Heart left ventricle (tissue), 16 donors: ENCODE results near the gene TPSD1. TPM values are rescaled to one million over a fixed set of nuclear protein-coding genes. Genes with fewer than 3 reads are reported as not detected.
A peak's percentile ranks its signal among the peaks of the same experiment; 100 is the strongest.
"Not testable (repeated sequence)": the region's sequence is repeated elsewhere in the genome, so short reads cannot be mapped to it uniquely, and the experiment has no call there.

Source experiments
- ATAC-seq, 4 donors: fragments of 200-7000 bp; cut with Tn5 transposase; one replicate each; pipeline ENCODE4 v1.9.1; 2020 to 2022; ENCODE audit warnings: moderate library complexity in 4 of 4, mild to moderate bottlenecking in 3 of 4, moderate number of reproducible peaks in 1 of 4
- DNase-seq, 5 donors: peaks; one replicate each; pipeline ENCODE4 v3.0.0-alpha.2; 2020
- H3K27ac ChIP-seq, 12 donors: fragments of 200-600 bp; sonication (generic) in 4 of 12; one replicate each; pipeline versions ENCODE4 v1.5.0 to v1.8.0; 2016 to 2022; ENCODE audit warnings: mild to moderate bottlenecking in 2 of 12
- H3K27me3 ChIP-seq, 9 donors: fragments of 200-600 bp; sonication (generic) in 2 of 9; one replicate each; pipeline versions ENCODE4 v1.5.1 to v1.8.0; 2016 to 2022; ENCODE audit warnings: mild to moderate bottlenecking in 3 of 9
- H3K36me3 ChIP-seq, 9 donors: fragments of 200-600 bp; sonication (generic) in 2 of 9; one replicate each; pipeline versions ENCODE4 v1.5.0 to v1.8.0; 2018 to 2022; ENCODE audit warnings: mild to moderate bottlenecking in 2 of 9
- H3K4me1 ChIP-seq, 12 donors: fragments of 200-600 bp; sonication (generic) in 4 of 12; one replicate each; pipeline versions ENCODE4 v1.5.0 to v1.8.0; 2016 to 2022; ENCODE audit warnings: mild to moderate bottlenecking in 3 of 12
- H3K4me3 ChIP-seq, 12 donors: fragments of 200-600 bp; sonication (generic) in 4 of 12; one replicate each; pipeline versions ENCODE4 v1.5.0 to v1.8.0; 2017 to 2022; ENCODE audit warnings: mild to moderate bottlenecking in 9 of 12, moderate library complexity in 4 of 12
- H3K9me3 ChIP-seq, 12 donors: fragments of 200-600 bp; sonication (generic) in 4 of 12; one replicate each; pipeline versions ENCODE4 v1.5.0 to v1.8.0; 2016 to 2022; ENCODE audit warnings: mild to moderate bottlenecking in 1 of 12
- CTCF ChIP-seq, 12 donors: fragments of 200-600 bp; sonication (generic) in 4 of 12; IDR thresholded peaks; one replicate each; pipeline versions ENCODE4 v1.5.0 to v1.8.0; 2018 to 2022; ENCODE audit warnings: antibody characterized with exemption in 12 of 12, mild to moderate bottlenecking in 5 of 12
- POLR2A ChIP-seq, 2 donors: fragments of 450-650 bp; IDR thresholded peaks; one replicate each; pipeline ENCODE4 v1.6.1; 2017; ENCODE audit warnings: antibody characterized with exemption in 2 of 2, mild to moderate bottlenecking in 2 of 2, moderate library complexity in 2 of 2
- WGBS, 4 donors: extraction: QIAGEN DNeasy Blood & Tissue Kit in 2 of 4; methylation state at CpG; one replicate each; pipeline versions ENCODE4 v1.1.5 to v1.1.7; 2013 to 2018; 5-methylcytosine and 5-hydroxymethylcytosine counted together
- intact Hi-C, 10 donors: fragments of 100-400 bp; cut with DNase I; formaldehyde crosslinking; loops; one replicate each; pipeline versions ENCODE4 v1.11.1 to v1.14.2; 2022
- polyA plus RNA-seq, 2 donors: library from polyadenylated mRNA; stranded (reverse); fragments of 200-250 nt; gene quantifications; one replicate each; pipeline ENCODE4 v1.2.3, GENCODE V29; 2013
- total RNA-seq, 9 donors: library from RNA; depleted of rRNA in 2 of 9; stranded (reverse); fragments of >200 nt in 2 of 9; fragmentation: NEBNext Ultra II Directional in 3 of 9; extraction: Animal tissue kit (Norgen Biotek cat#: 25700) in 3 of 9; gene quantifications; one replicate each; pipeline versions ENCODE4 v1.1.0 to v1.2.4, GENCODE V29; 2016 to 2023
- donor health status: ischemic (EF 13 %, LVEDD 7.1; RV severe dilation, severe dysfunction).
- donor health status: healthy with polysubstance abuse.
- donor health status: DM: no; HTN: yes; CAD: no.
- donor health status: DM: no; HTN: no; CAD: no.
- donor health status: ischemic (EF 25% LVEDD 6.9; RV normal size, moderate dysfunction).
- donor health status: ischemic (EF 25% LVEDD 5.7; RV mildly dilated, moderate dysfunction).
- donor health status: healthy.
- donor health status: DM: yes; HTN: yes; CAD: no.
- donor health status: ischemic (EF 35%, LVEDD 5.7; RV mildly dilated, moderate dysfunction).
- donor health status: nonischemic (EF 11% LVEDD 7.7; RV severe dilation, severe dysfunction).
- donor health status: DM: yes; HTN: yes; CAD: no.
- donor health status: PGD.
- donor health status: ischemic (EF 29% LVEDD 5.4; RV normal size, mild dysfunction).
- donor health status: nonischemic (EF 23%, LVEDD 6.1; RV moderate dilation, normal function).

Gene TPSD1
- total and polyA plus RNA-seq, 11 donors, result 0.17 to 0.38 TPM; not detected in 9

- H3K9me3 ChIP-seq, result no peaks in the 10 kb centered on the region
Measured at GRCh38 chr16:1295465-1295864, 39.6 kb downstream of the TPSD1 start.

GRCh38 chr16:1296688-1297017 lies 40.8 kb downstream of the TPSD1 start:
- H3K9me3 ChIP-seq, H3K36me3 ChIP-seq, intact Hi-C loops, DNase-seq, H3K4me3 ChIP-seq, ATAC-seq: not testable (repeated sequence)
- 60 to 70% (median 66%) methylated on average over 8 of the region's 8 CpGs for WGBS, 4 donors
- peaks cover 0 to 11% (median 6%) of the 10 kb centered on the region in 12 donors for H3K4me1 ChIP-seq
- peak overlapping the region in 10 of 12 donors; percentile 8 to 81 (median 64) for H3K27ac ChIP-seq
- H3K27me3 ChIP-seq, result peaks cover 0 to 48% (median 20%) of the 10 kb centered on the region in 9 donors

More at GRCh38 chr16:1295465-1295864, 39.6 kb downstream of the TPSD1 start:
- ATAC-seq, result no peak
- no peak overlapping the region for H3K4me3 ChIP-seq
- no peaks in the 10 kb centered on the region for H3K36me3 ChIP-seq
- TF ChIP-seq CTCF (IDR thresholded peaks at IDR 0.05) (no peak), POLR2A (IDR thresholded peaks at IDR 0.05) (no peak)
- H3K27me3 ChIP-seq, result peaks cover 0 to 47% (median 19%) of the 10 kb centered on the region in 9 donors
- intact Hi-C loops, result no loop called here
- no peak overlapping the region for H3K27ac ChIP-seq
- 54 to 60% (median 58%) methylated on average over 5 of the region's 5 CpGs for WGBS, 4 donors
- H3K4me1 ChIP-seq, result peaks cover 0 to 3% (median under 1%) of the 10 kb centered on the region in 12 donors
- DNase-seq, result no peak

DNA sequence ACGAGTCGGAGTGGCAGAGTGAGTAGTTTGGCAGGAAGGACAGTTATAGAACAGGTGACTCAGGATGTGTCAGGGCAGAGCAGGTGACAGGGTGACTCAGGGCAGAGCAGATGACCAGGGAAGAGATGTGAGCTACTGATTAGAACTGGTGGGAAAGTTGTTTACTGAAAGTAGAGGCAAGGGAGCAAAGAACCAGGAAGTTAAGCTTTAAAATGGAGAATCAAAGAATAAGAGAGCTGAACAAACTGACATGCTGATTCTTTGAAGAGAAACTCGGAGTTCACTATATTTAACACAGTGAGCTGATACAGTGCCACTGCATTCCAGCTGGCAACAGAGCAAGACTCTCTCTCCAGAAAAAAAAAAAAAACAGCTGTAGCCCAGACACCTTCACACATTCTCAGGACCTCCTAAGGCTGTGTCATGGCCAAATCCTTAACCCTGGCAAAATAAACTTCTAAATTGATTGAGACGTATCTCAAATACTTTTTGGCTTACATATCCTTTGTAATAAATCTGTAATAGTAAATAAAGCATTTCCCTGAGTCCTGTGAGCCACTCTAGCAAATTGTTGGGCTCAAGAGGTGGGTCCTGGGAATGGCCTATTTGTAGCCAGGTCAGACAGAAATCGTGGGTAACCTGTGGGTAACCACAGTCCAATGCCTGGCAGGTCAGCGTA lies 41.3 kb downstream of the TPSD1 start:
- H3K27ac ChIP-seq, result peak overlapping the region in 10 of 12 donors; percentile 8 to 81 (median 66)
- intact Hi-C loops, result no loop called here
- peaks cover 0 to 11% (median 6%) of the 10 kb centered on the region in 12 donors for H3K4me1 ChIP-seq
- no peak for DNase-seq
- H3K9me3 ChIP-seq, result no peaks in the 10 kb centered on the region
- TF ChIP-seq CTCF (IDR thresholded peaks at IDR 0.05), result no peak
- TF ChIP-seq POLR2A (IDR thresholded peaks at IDR 0.05), result no peak
- H3K4me3 ChIP-seq, result no peak overlapping the region
- no peaks in the 10 kb centered on the region for H3K36me3 ChIP-seq
- ATAC-seq, result peak in 3 of 4 donors; percentile 59 to 79 (median 73)
- 32 to 38% (median 34%) methylated on average over 6 of the region's 6 CpGs for WGBS, 4 donors
- peaks cover 0 to 47% (median 16%) of the 10 kb centered on the region in 9 donors for H3K27me3 ChIP-seq

- 90 to 93% (median 92%) methylated on average over 12 to 14 of the region's 14 CpGs for WGBS, 4 donors
- Histone ChIP-seq H3K4me3 (no peak overlapping the region), H3K36me3 (no peaks in the 10 kb centered on the region), H3K27me3 (peaks cover 0 to 39% (median 16%) of the 10 kb centered on the region in 9 donors), H3K27ac (no peak overlapping the region), H3K9me3 (no peaks in the 10 kb centered on the region), H3K4me1 (peaks cover 0 to 11% (median 6%) of the 10 kb centered on the region in 12 donors)
- TF ChIP-seq POLR2A (IDR thresholded peaks at IDR 0.05), result no peak
- intact Hi-C loops, result no loop called here
- ATAC-seq, result no peak
- DNase-seq, result no peak
Measured at GRCh38 chr16:1298406-1298805, 42.5 kb downstream of the TPSD1 start.

- TF ChIP-seq CTCF (IDR thresholded peaks at IDR 0.05), result no peak
- Histone ChIP-seq H3K4me3 (no peak overlapping the region), H3K9me3 (no peaks in the 10 kb centered on the region), H3K27ac (no peak overlapping the region), H3K27me3 (peaks cover 0 to 37% (median 16%) of the 10 kb centered on the region in 9 donors), H3K4me1 (peaks cover 0 to 11% (median 7%) of the 10 kb centered on the region in 12 donors), H3K36me3 (no peaks in the 10 kb centered on the region)
- 77 to 83% (median 80%) methylated on average over 29 to 31 of the region's 31 CpGs for WGBS, 4 donors
- intact Hi-C loops, result no loop called here
- ATAC-seq (no peak), DNase-seq (no peak)
Measured at GRCh38 chr16:1299012-1299867, 43.4 kb downstream of the TPSD1 start.
